K562 (cell line): ENCODE results near the gene TMA7B. TPM values are rescaled to one million over a fixed set of nuclear protein-coding genes. Genes with fewer than 3 reads are reported as not detected.

Source experiments
- CC2D1A ChIP-seq: fragments of 450-650 bp; IDR thresholded peaks from 2 replicates; pipeline ENCODE4 v1.6.1; 2017; ENCODE audit warnings: mild to moderate bottlenecking
- JUND ChIP-seq, 2 experiments: IDR thresholded peaks; 2 replicates in 1 of 2; 3 replicates in 1 of 2; pipeline ENCODE4 v1.6.1; 2011; ENCODE audit warnings: borderline replicate concordance in 2 of 2, low read depth in 2 of 2, low read length in 2 of 2, improper control_type of control experiment in 1 of 2, missing biosample characterization in 1 of 2, missing genetic modification characterization in 1 of 2, missing genetic modification reagents in 1 of 2
- MAFF ChIP-seq: IDR thresholded peaks from 2 replicates; pipeline ENCODE4 v1.6.1; 2012; ENCODE audit warnings: low read length, improper control_type of control experiment
- MGA ChIP-seq: fragments of 450-650 bp; IDR thresholded peaks from 2 replicates; pipeline ENCODE4 v1.6.1; 2016; ENCODE audit warnings: mild to moderate bottlenecking, moderate library complexity
- MTF1 ChIP-seq: fragments of 250-450 bp; sonication (Bioruptor Pico); IDR thresholded peaks from 2 replicates; pipeline ENCODE4 v1.9.0; 2021; ENCODE audit warnings: moderate library complexity, mild to moderate bottlenecking, inconsistent platforms, borderline replicate concordance
- ZFP30 ChIP-seq: fragments of 250-450 bp; sonication (Bioruptor Pico); IDR thresholded peaks from 2 replicates; pipeline ENCODE4 v1.8.0; 2022; ENCODE audit warnings: moderate library complexity, mild to moderate bottlenecking, inconsistent platforms, borderline replicate concordance
- ZNF239 ChIP-seq: fragments of 250-450 bp; sonication (Bioruptor Pico); IDR thresholded peaks from 2 replicates; pipeline ENCODE4 v1.4.0; 2020; ENCODE audit warnings: mild to moderate bottlenecking
- ZNF282 ChIP-seq: sonication (generic); formaldehyde crosslinking; IDR thresholded peaks from 2 replicates; pipeline ENCODE4 v1.8.1; 2023; ENCODE audit warnings: missing genetic modification reagents
- ZNF449 ChIP-seq: fragments of 250-450 bp; sonication (Bioruptor Pico); IDR thresholded peaks from 2 replicates; pipeline ENCODE4 v1.8.0; 2022; ENCODE audit warnings: moderate library complexity, mild to moderate bottlenecking, inconsistent platforms
- polyA plus RNA-seq, 8 experiments: library from polyadenylated mRNA; depleted of rRNA in 4 of 8; stranded (reverse) in 5 of 8; unstranded in 3 of 8; fragments of >200 nt; fragmentation: Nextera tagmentation in 2 of 8; fragmentation: Illumina TruSeq in 1 of 8; extraction: Ambion mirVana in 2 of 8; extraction: Trizol in 1 of 8; gene quantifications; 2 replicates each; pipeline versions ENCODE4 v1.2.1 to v1.2.3, GENCODE V29; 2011 to 2014; ENCODE audit warnings: inconsistent platforms in 1 of 8, missing spikeins in 1 of 8
- total RNA-seq, 7 experiments: library from RNA; depleted of rRNA in 6 of 7; stranded (reverse); fragments of >200 nt in 6 of 7; fragmentation: Illumina TruSeq in 2 of 7; extraction: Trizol in 2 of 7; gene quantifications; 2 replicates each; pipeline versions ENCODE4 v1.2.1 to v1.2.3, GENCODE V29; 2011 to 2021; ENCODE audit warnings: low replicate concordance in 1 of 7

The TMA7B gene
- total and polyA plus RNA-seq, 9 of the 15 experiments (the other 6 are each of a cell fraction or from before 2014, with no cell fraction given), result 5.6 to 14.2 (median 11.8) TPM

GRCh38 chr22:39932166-39932565 lies 28.0 kb upstream of the TMA7B start (continued):
- no peak for TF ChIP-seq ZFP30
- no peak for TF ChIP-seq JUND (IDR thresholded peaks at IDR 0.05; ENCODE audit: borderline replicate concordance, low read depth, low read length)
- no peak for TF ChIP-seq JUND (tag; IDR thresholded peaks at IDR 0.05; ENCODE audit: borderline replicate concordance, low read depth, low read length)
- TF ChIP-seq ZNF239 (CRISPR knock-in tag), result no peak
- no peak for TF ChIP-seq ZNF282 (CRISPR knock-in tag)
- TF ChIP-seq MAFF, result no peak
- no peak for TF ChIP-seq MTF1 (CRISPR knock-in tag)
- no peak for TF ChIP-seq CC2D1A
- TF ChIP-seq ZNF449 (CRISPR knock-in tag), result no peak
- no peak for TF ChIP-seq MGA
